ENCODE measurements around the gene PTBP1. TPM values are rescaled to one million over a fixed set of nuclear protein-coding genes. Genes with fewer than 3 reads are reported as not detected.
A peak's percentile ranks its signal among the peaks of the same experiment; 100 is the strongest.

The PTBP1 gene
- total and polyA plus RNA-seq, 2 of the 13 experiments (the other 11 are each of a cell fraction or from before 2014, with no cell fraction given) = 195 to 288 TPM

DNA sequence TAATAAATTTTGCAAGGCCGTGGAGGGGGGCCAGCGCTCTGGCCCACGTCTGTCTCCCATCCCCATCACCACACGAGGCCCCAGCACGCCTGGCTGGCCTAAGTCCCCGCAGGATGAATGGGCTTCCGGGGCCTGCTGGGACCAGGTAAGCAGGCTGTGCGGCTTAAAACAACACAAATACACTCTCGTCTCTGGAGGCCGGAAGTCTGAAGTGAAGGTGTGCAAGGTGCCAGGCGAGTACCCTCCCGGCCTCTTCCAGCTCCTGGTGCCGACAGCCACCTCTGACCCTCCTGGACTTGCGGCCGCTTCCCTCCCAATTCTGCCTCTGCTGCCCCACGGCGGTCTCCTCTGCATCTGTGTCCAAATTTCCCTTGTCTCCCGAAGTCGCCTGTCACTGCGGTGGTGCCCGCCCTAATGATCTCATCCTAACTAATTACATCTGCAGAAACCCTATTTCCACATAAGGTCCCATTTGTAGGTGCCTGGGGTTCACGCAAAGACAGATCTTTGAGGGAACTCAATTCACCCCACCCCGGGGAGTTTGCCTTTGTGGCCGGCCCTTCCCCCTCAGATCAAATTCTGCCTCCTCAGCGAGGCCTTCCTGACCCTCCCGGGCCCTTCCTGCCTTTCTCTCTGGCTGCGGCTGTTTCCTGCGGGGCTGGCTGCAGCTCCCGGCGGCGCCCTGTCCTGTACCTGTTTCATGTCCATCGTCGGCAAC, 8.1 kb upstream of the PTBP1 start (continued):
- TF ChIP-seq RERE (CRISPR knock-in tag; IDR thresholded peaks at IDR 0.05; ENCODE audit: low read depth) (no peak), ZNF17 (CRISPR knock-in tag; IDR thresholded peaks at IDR 0.05) (no peak), YY1 (IDR thresholded peaks at IDR 0.05; ENCODE audit: insufficient read depth, insufficient replicate concordance, low read depth, low read length) (no peak), RXRB (CRISPR knock-in tag; IDR thresholded peaks at IDR 0.05; ENCODE audit: borderline replicate concordance) (no peak; the same call in 1 of the 2 replicates), STAG1 (CRISPR knock-in tag; IDR thresholded peaks at IDR 0.05) (no peak), GATA4 (IDR thresholded peaks at IDR 0.05; ENCODE audit: borderline replicate concordance, low read depth) (0 out of 2 replicates have a peak, but pooled peaks have one; percentile 15), FOXA3 (CRISPR knock-in tag; IDR thresholded peaks at IDR 0.05) (peak; percentile 25; the same call in 1 of the 2 replicates), SAP130 (CRISPR knock-in tag; IDR thresholded peaks at IDR 0.05; ENCODE audit: low read depth) (peak; percentile 57; the same call in 1 of the 2 replicates), ZNF615 (CRISPR knock-in tag; IDR thresholded peaks at IDR 0.05; ENCODE audit: borderline replicate concordance) (no peak), NFE2L1 (CRISPR knock-in tag; IDR thresholded peaks at IDR 0.05; ENCODE audit: borderline replicate concordance) (no peak), RXRA (CRISPR knock-in tag; IDR thresholded peaks at IDR 0.05) (peak; percentile 47; the same call in 1 of the 2 replicates), TOPORS (CRISPR knock-in tag; IDR thresholded peaks at IDR 0.05) (no peak), BRCA1 (CRISPR knock-in tag; IDR thresholded peaks at IDR 0.05) (no peak), NR2F1 (CRISPR knock-in tag; IDR thresholded peaks at IDR 0.05) (no peak; a peak in 1 of 4 replicates), ZNF547 (CRISPR knock-in tag; IDR thresholded peaks at IDR 0.05) (no peak), ATF7 (IDR thresholded peaks at IDR 0.05) (no peak), ATF7 (CRISPR knock-in tag; IDR thresholded peaks at IDR 0.05) (no peak)
- TF ChIP-seq, protein P1, sequence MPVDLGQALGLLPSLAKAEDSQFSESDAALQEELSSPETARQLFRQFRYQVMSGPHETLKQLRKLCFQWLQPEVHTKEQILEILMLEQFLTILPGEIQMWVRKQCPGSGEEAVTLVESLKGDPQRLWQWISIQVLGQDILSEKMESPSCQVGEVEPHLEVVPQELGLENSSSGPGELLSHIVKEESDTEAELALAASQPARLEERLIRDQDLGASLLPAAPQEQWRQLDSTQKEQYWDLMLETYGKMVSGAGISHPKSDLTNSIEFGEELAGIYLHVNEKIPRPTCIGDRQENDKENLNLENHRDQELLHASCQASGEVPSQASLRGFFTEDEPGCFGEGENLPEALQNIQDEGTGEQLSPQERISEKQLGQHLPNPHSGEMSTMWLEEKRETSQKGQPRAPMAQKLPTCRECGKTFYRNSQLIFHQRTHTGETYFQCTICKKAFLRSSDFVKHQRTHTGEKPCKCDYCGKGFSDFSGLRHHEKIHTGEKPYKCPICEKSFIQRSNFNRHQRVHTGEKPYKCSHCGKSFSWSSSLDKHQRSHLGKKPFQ (CRISPR knock-in tag; IDR thresholded peaks at IDR 0.05; ENCODE audit: insufficient replicate concordance) = peak; percentile 37
- TF ChIP-seq, protein P2, sequence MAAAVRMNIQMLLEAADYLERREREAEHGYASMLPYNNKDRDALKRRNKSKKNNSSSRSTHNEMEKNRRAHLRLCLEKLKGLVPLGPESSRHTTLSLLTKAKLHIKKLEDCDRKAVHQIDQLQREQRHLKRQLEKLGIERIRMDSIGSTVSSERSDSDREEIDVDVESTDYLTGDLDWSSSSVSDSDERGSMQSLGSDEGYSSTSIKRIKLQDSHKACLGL (CRISPR knock-in tag; IDR thresholded peaks at IDR 0.05) = no peak
- TF ChIP-seq, protein P3, sequence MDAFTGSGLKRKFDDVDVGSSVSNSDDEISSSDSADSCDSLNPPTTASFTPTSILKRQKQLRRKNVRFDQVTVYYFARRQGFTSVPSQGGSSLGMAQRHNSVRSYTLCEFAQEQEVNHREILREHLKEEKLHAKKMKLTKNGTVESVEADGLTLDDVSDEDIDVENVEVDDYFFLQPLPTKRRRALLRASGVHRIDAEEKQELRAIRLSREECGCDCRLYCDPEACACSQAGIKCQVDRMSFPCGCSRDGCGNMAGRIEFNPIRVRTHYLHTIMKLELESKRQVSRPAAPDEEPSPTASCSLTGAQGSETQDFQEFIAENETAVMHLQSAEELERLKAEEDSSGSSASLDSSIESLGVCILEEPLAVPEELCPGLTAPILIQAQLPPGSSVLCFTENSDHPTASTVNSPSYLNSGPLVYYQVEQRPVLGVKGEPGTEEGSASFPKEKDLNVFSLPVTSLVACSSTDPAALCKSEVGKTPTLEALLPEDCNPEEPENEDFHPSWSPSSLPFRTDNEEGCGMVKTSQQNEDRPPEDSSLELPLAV (CRISPR knock-in tag; conservative IDR thresholded peaks at IDR 0.05; ENCODE audit: low read depth) = no peak
